WTC11 (cell line): ENCODE results near the gene BARX2.

Source experiments
- ATF3 ChIP-seq: sonication (generic); formaldehyde crosslinking; conservative IDR thresholded peaks from 2 replicates; pipeline ENCODE4 v1.8.1; 2022; ENCODE audit warnings: mild to moderate bottlenecking, missing genetic modification reagents
- CTCF ChIP-seq: fragments of 200-600 bp; IDR thresholded peaks from 2 replicates; pipeline ENCODE4 v1.8.0; 2022; ENCODE audit warnings: antibody characterized with exemption
- NFYB ChIP-seq: sonication (generic); formaldehyde crosslinking; conservative IDR thresholded peaks from 2 replicates; pipeline ENCODE4 v1.8.0; 2022; ENCODE audit warnings: low read depth, missing genetic modification reagents
- NR3C1 ChIP-seq: sonication (generic); formaldehyde crosslinking; conservative IDR thresholded peaks from 2 replicates; pipeline ENCODE4 v1.8.1; 2023; ENCODE audit warnings: low read depth, mild to moderate bottlenecking, missing genetic modification reagents

- TF ChIP-seq NR3C1 (CRISPR knock-in tag) (no peak), CTCF (no peak), NFYB (CRISPR knock-in tag) (no peak), ATF3 (CRISPR knock-in tag) (no peak)
These were observed 75.9 kb downstream of the BARX2 start for GRCh38 chr11:129451524-129451923.
